GM23248 (cell line): ENCODE measurements around the gene PNRC1. TPM values are rescaled to one million over a fixed set of nuclear protein-coding genes. Genes with fewer than 3 reads are reported as not detected.

ENCODE experiments used
- DNase-seq: peaks from one replicate; pipeline ENCODE4 v3.0.0-alpha.2; 2015
- H2AFZ ChIP-seq: fragments of 200-600 bp; sonication (generic); 2 replicates; pipeline ENCODE4 v1.6.1; 2016; ENCODE audit warnings: antibody characterized with exemption
- H3F3A ChIP-seq: fragments of 200-600 bp; sonication (generic); 2 replicates; pipeline ENCODE4 v1.6.1; 2016; ENCODE audit warnings: mild to moderate bottlenecking, antibody characterized with exemption, mixed run types; ENCODE audit not compliant: insufficient read depth
- H3K27ac ChIP-seq: fragments of 200-600 bp; sonication (generic); 2 replicates; pipeline ENCODE4 v1.5.1; 2016; ENCODE audit warnings: mild to moderate bottlenecking
- H3K27me3 ChIP-seq: fragments of 200-600 bp; sonication (generic); replicated peaks from 2 replicates; pipeline ENCODE4 v1.6.1; 2016; ENCODE audit warnings: mild to moderate bottlenecking; ENCODE audit not compliant: insufficient read depth
- H3K36me3 ChIP-seq: fragments of 200-600 bp; sonication (generic); 2 replicates; pipeline ENCODE4 v1.6.1; 2016; ENCODE audit warnings: low read depth, mild to moderate bottlenecking
- H3K4me1 ChIP-seq: fragments of 200-600 bp; sonication (generic); 2 replicates; pipeline ENCODE4 v1.6.1; 2016; ENCODE audit warnings: mild to moderate bottlenecking; ENCODE audit not compliant: insufficient read depth
- H3K4me2 ChIP-seq: fragments of 200-600 bp; sonication (generic); one replicate; pipeline ENCODE4 v1.6.1; 2016; ENCODE audit warnings: mild to moderate bottlenecking; ENCODE audit not compliant: unreplicated experiment
- H3K4me3 ChIP-seq: fragments of 200-600 bp; sonication (generic); 2 replicates; pipeline ENCODE4 v1.5.1; 2016; ENCODE audit warnings: mild to moderate bottlenecking
- H3K79me2 ChIP-seq: fragments of 200-600 bp; sonication (generic); 2 replicates; pipeline ENCODE4 v1.6.1; 2016; ENCODE audit warnings: mild to moderate bottlenecking; ENCODE audit not compliant: insufficient read depth
- H3K9ac ChIP-seq: fragments of 200-600 bp; sonication (generic); 2 replicates; pipeline ENCODE4 v1.6.1; 2016; ENCODE audit warnings: mild to moderate bottlenecking
- H3K9me2 ChIP-seq: fragments of 200-600 bp; sonication (generic); 2 replicates; pipeline ENCODE4 v1.6.1; 2016; ENCODE audit warnings: mixed run types, mild to moderate bottlenecking, moderate library complexity; ENCODE audit not compliant: insufficient read depth
- H3K9me3 ChIP-seq: fragments of 200-600 bp; sonication (generic); one replicate; pipeline ENCODE4 v1.6.1; 2017; ENCODE audit warnings: low read depth
- H4K20me1 ChIP-seq: fragments of 200-600 bp; sonication (generic); 2 replicates; pipeline ENCODE4 v1.6.0; 2016; ENCODE audit not compliant: insufficient read depth
- EZH2 ChIP-seq: fragments of 200-600 bp; sonication (generic); IDR thresholded peaks from 2 replicates; pipeline ENCODE4 v1.6.1; 2018; ENCODE audit warnings: antibody characterized with exemption, mild to moderate bottlenecking; ENCODE audit not compliant: insufficient read depth, poor library complexity, severe bottlenecking
- EZH2phosphoT487 ChIP-seq: fragments of 200-600 bp; sonication (generic); IDR thresholded peaks from 2 replicates; pipeline ENCODE4 v1.6.1; 2018; ENCODE audit warnings: antibody characterized with exemption, moderate library complexity, mild to moderate bottlenecking, low read depth; ENCODE audit not compliant: insufficient read depth
- WGBS, 2 experiments: methylation state at CpG; one replicate each; pipeline ENCODE4 v1.1.6; 2015 to 2017; ENCODE audit warnings: low lambda C conversion rate in 2 of 2, low coverage in 1 of 2; ENCODE audit errors: missing lambda C conversion rate in 2 of 2; 5-methylcytosine and 5-hydroxymethylcytosine counted together
- in situ Hi-C: fragments of 300-500 bp; cut with MboI; formaldehyde crosslinking; loops from 2 replicates; pipeline ENCODE4 v1.15.0; 2020
- polyA plus RNA-seq: library from polyadenylated mRNA; unstranded; fragments of >200 nt; fragmentation: Nextera tagmentation; extraction: Ambion mirVana; gene quantifications from 2 replicates; pipeline ENCODE4 v1.2.1, GENCODE V29; 2016
- total RNA-seq: library from RNA; depleted of rRNA; stranded (reverse); fragments of >200 nt; shearing (Covaris generic); gene quantifications from 2 replicates; pipeline ENCODE4 v1.2.3, GENCODE V29; 2014

Gene PNRC1
- total and polyA plus RNA-seq, 2 experiments from 2014 or later, result 57.9 to 103 TPM

GRCh38 chr6:89073840-89074239, 6.7 kb upstream of the PNRC1 start:
- no peak for DNase-seq
- no peaks in the 10 kb centered on the region for H4K20me1 ChIP-seq
- no peak for TF ChIP-seq EZH2
- no peak for TF ChIP-seq EZH2phosphoT487
- H3K36me3 ChIP-seq, result no peaks in the 10 kb centered on the region
- H3K4me3 ChIP-seq, result no peak overlapping the region
- 65 to 78% methylated on average over 2 of the region's 2 CpGs for whole genome bisulfite sequencing, 2 experiments
- H3K4me1 ChIP-seq, result 0 out of 2 replicates have a peak, but pooled peaks cover 2% of the 10 kb centered on the region
- no peak overlapping the region for H2AFZ ChIP-seq
- no peak overlapping the region for H3K27ac ChIP-seq
- H3K9ac ChIP-seq, result no peak overlapping the region
- in situ Hi-C loops, result no loop called here
- H3K79me2 ChIP-seq, result no peaks in the 10 kb centered on the region
- no peak overlapping the region for H3K4me2 ChIP-seq
- H3K9me3 ChIP-seq, result no peaks in the 10 kb centered on the region
- no peaks in the 10 kb centered on the region for H3K27me3 ChIP-seq
- peaks cover 3% of the 10 kb centered on the region; the same call in 1 of the 2 replicates for H3F3A ChIP-seq
- H3K9me2 ChIP-seq, result no peaks in the 10 kb centered on the region

DNA sequence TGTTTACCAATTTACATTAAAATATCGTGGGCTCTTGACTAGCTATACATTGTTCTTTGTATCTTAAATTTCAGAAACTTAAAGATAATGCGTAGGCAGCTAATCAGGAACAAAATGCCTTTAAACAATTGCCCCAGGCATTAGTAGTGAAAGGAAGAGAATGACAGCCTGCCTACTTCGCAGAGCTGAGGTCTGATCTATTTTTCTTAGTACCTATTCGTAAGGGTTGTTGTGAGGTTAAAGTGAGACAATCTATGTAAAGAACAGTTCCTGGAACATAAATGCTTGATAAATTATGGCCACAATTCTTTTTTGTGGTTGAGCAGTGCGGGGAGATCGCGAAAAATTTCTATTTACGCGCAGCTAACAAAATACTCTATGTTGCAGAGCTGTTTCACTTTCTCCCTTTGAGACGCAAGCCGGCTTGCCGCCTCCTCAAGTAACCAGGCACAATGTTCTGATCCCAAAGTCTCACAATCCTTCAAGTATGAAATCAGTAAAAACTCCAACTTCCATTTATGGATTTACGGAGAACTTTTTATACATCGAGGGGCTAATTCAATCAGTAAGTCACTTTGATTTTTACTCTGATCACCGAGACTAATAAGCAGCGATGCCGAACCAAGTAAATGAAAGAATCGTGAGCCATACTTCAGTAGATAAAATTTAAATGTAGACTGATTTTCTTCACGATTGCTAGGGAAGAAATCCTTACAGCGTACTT, 878 bp upstream of the PNRC1 start:
- Histone ChIP-seq H3K4me2 (peak overlapping the region; percentile 97), H3K4me3 (peak overlapping the region; percentile 96), H3K9ac (peak overlapping the region; percentile 100), H3K27me3 (no peaks in the 10 kb centered on the region), H2AFZ (peak overlapping the region; percentile 98), H3K79me2 (peaks cover 36% of the 10 kb centered on the region), H3K27ac (peak overlapping the region; percentile 99), H3K36me3 (peaks cover 12% of the 10 kb centered on the region), H4K20me1 (peaks cover 11% of the 10 kb centered on the region; the same call in 1 of the 2 replicates), H3K9me3 (no peaks in the 10 kb centered on the region), H3K9me2 (no peaks in the 10 kb centered on the region), H3F3A (peaks cover 25% of the 10 kb centered on the region), H3K4me1 (peaks cover 22% of the 10 kb centered on the region)
- 1 to 2% methylated on average over 20 of the region's 20 CpGs for WGBS, 2 experiments
- peak; percentile 85 for DNase-seq
- TF ChIP-seq EZH2phosphoT487 (no peak), EZH2 (no peak)
- in situ Hi-C loops, result no loop called here

DNA sequence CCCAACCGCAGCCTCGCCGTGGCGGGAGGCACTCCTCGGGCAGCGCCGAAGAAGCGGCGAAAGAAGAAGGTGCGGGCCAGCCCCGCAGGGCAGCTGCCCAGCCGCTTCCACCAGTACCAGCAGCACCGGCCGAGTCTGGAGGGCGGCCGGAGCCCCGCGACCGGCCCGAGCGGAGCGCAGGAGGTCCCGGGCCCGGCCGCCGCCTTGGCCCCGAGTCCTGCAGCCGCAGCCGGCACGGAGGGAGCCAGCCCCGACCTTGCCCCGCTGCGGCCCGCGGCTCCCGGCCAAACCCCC, 525 bp downstream of the PNRC1 start:
- H2AFZ ChIP-seq, result 0 out of 2 replicates have a peak overlapping the region, but pooled peaks have one; percentile 2
- DNase-seq, result no peak
- peaks cover 50% of the 10 kb centered on the region for H3K79me2 ChIP-seq
- peaks cover 26% of the 10 kb centered on the region for H3K4me1 ChIP-seq
- H3K27me3 ChIP-seq, result no peaks in the 10 kb centered on the region
- peaks cover 23% of the 10 kb centered on the region for H3K36me3 ChIP-seq
- H3K4me2 ChIP-seq, result peak overlapping the region; percentile 77
- H3K27ac ChIP-seq, result peak overlapping the region; percentile 99
- 0 to 2% methylated on average over 25 of the region's 36 CpGs for WGBS, 2 experiments
- peaks cover 11% of the 10 kb centered on the region; the same call in 1 of the 2 replicates for H4K20me1 ChIP-seq
- H3K9me2 ChIP-seq, result no peaks in the 10 kb centered on the region
- in situ Hi-C loops, result no loop called here
- TF ChIP-seq EZH2, result no peak
- H3K9ac ChIP-seq, result peak overlapping the region; percentile 100
- peak overlapping the region; percentile 96 for H3K4me3 ChIP-seq
- peaks cover 39% of the 10 kb centered on the region for H3F3A ChIP-seq
- H3K9me3 ChIP-seq, result no peaks in the 10 kb centered on the region

DNA sequence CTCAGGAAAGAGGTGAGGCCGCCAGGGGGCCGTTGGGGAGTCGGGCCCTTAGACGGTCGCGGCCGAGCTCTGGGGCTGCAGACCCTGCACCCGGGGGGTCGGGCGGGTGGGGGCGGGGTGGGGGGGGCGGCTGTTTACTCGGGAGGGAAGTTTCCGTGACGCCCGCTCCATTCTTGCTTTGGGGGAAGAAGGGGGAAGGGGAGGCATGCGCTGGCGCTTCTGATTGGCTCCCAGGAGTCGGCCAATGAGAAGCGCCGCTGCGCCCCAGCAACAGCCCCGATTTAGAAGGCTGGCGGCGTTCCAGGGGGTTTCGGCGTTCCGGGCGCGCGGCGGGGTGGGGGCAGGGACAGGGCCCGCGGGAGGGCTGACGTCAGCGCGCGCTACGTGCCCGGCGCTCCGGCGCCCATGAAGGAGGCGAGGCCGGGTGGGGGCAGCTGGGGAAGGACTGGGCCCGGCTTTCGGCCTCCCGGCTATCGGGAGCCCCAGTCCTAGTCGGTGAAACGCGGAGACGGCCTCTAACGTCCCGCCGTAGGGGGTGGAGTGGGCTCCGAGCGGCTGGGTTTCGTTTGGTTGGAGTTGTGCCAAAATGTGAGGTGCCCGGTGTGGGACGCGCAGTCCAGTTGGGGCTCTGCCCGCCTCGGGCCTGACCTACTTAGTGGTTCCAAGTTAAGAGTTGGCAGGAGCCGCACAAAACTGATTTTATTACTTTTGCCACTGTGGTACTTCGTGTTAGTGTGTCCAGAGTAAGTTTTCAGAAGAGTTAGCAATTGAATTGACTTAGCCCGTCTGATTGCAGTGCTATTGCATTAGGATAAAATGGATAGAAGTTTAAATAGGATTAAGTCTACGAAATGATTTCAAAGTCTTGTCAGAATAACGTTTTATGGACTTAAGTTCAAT, 1.1 kb downstream of the PNRC1 start:
- Histone ChIP-seq H3K27me3 (no peaks in the 10 kb centered on the region), H3K4me1 (peaks cover 26% of the 10 kb centered on the region), H3K9ac (peak overlapping the region; percentile 100), H3K4me2 (peak overlapping the region; percentile 99), H3K9me2 (no peaks in the 10 kb centered on the region), H2AFZ (peak overlapping the region; percentile 14; the same call in 1 of the 2 replicates), H4K20me1 (peaks cover 11% of the 10 kb centered on the region; the same call in 1 of the 2 replicates), H3K36me3 (peaks cover 23% of the 10 kb centered on the region), H3K27ac (peak overlapping the region; percentile 99), H3F3A (peaks cover 45% of the 10 kb centered on the region), H3K79me2 (peaks cover 56% of the 10 kb centered on the region), H3K9me3 (no peaks in the 10 kb centered on the region), H3K4me3 (peak overlapping the region; percentile 100)
- in situ Hi-C loops, result no loop called here
- 1% methylated on average over 45 to 64 of the region's 69 CpGs for WGBS, 2 experiments
- peak; percentile 100 for DNase-seq
- TF ChIP-seq EZH2phosphoT487 (no peak), EZH2 (no peak)
